ENCODE measurements around the gene OR5K3.

OR5K3 gene

GRCh38 chr3:98432575-98432974 is 42.1 kb downstream of the OR5K3 start (continued):
- TF ChIP-seq ZBTB20 (tag by site-specific recombination; IDR thresholded peaks at IDR 0.05): no peak

- TF ChIP-seq ZNF10 (tag by site-specific recombination; IDR thresholded peaks at IDR 0.05) (no peak), ZNF26 (tag by site-specific recombination; IDR thresholded peaks at IDR 0.05) (no peak), ZNF549 (tag by site-specific recombination; IDR thresholded peaks at IDR 0.05) (no peak), ZNF280D (tag by site-specific recombination; IDR thresholded peaks at IDR 0.05) (no peak), ZNF341 (tag by site-specific recombination; IDR thresholded peaks at IDR 0.05; ENCODE audit: low read depth) (no peak), ZNF624 (tag by site-specific recombination; IDR thresholded peaks at IDR 0.05) (no peak), ZNF560 (tag by site-specific recombination; IDR thresholded peaks at IDR 0.05; ENCODE audit: borderline replicate concordance) (no peak)
- Histone ChIP-seq H3K27ac (ENCODE audit: extremely low read depth, low read depth, low read length) (no peak overlapping the region), H3K4me3 (ENCODE audit: low read depth, low read length) (no peak overlapping the region), H3K36me3 (ENCODE audit: control insufficient read depth in 2 of 2, insufficient read depth in 1 of 2, low read length in 2 of 2) (no peaks in the 10 kb centered on the region), H3K9me3 (ENCODE audit: control insufficient read depth, insufficient read depth, low read depth, low read length) (no peaks in the 10 kb centered on the region), H3K4me1 (ENCODE audit: control insufficient read depth, insufficient read depth, low read length) (no peaks in the 10 kb centered on the region)
- ChIA-PET POLR2A (no interaction called here), CTCF (no interaction called here)
These were observed 43.3 kb downstream of the OR5K3 start for GRCh38 chr3:98433764-98434163.

GRCh38 chr3:98434412-98434811 is 43.9 kb downstream of the OR5K3 start:
- POLR2A ChIA-PET: no interaction called here
- no peaks in the 10 kb centered on the region for H3K4me1 ChIP-seq (ENCODE audit: control insufficient read depth, insufficient read depth, low read length)
- H3K9me3 ChIP-seq (ENCODE audit: control insufficient read depth, insufficient read depth, low read depth, low read length): no peaks in the 10 kb centered on the region
- H3K27ac ChIP-seq (ENCODE audit: extremely low read depth, low read depth, low read length): no peak overlapping the region
- H3K4me3 ChIP-seq (ENCODE audit: low read depth, low read length): no peak overlapping the region
- CTCF ChIA-PET: no interaction called here
- H3K36me3 ChIP-seq (ENCODE audit: control insufficient read depth in 2 of 2, insufficient read depth in 1 of 2, low read length in 2 of 2): no peaks in the 10 kb centered on the region
- TF ChIP-seq ZNF629 (tag by site-specific recombination; IDR thresholded peaks at IDR 0.05): no peak
- no peak for TF ChIP-seq ZBTB7A (tag by site-specific recombination; IDR thresholded peaks at IDR 0.05; ENCODE audit: low read depth)
- TF ChIP-seq REST (tag by site-specific recombination; IDR thresholded peaks at IDR 0.05): peak; percentile 27; the same call in 1 of the 2 replicates
- TF ChIP-seq OVOL3 (tag by site-specific recombination; IDR thresholded peaks at IDR 0.05): no peak
- TF ChIP-seq ZFP3 (tag by site-specific recombination; IDR thresholded peaks at IDR 0.05; ENCODE audit: low read depth): no peak

GRCh38 chr3:98440283-98440682 is 49.8 kb downstream of the OR5K3 start:
- CTCF ChIA-PET: no interaction called here
- TF ChIP-seq ZNF324 (tag by site-specific recombination; IDR thresholded peaks at IDR 0.05) (no peak), ZNF132 (tag by site-specific recombination; IDR thresholded peaks at IDR 0.05; ENCODE audit: borderline replicate concordance) (no peak), ZNF398 (tag by site-specific recombination; IDR thresholded peaks at IDR 0.05) (no peak), ZSCAN23 (tag by site-specific recombination; IDR thresholded peaks at IDR 0.05) (no peak), ZNF692 (tag by site-specific recombination; IDR thresholded peaks at IDR 0.05) (no peak), ZNF48 (tag by site-specific recombination; IDR thresholded peaks at IDR 0.05) (no peak), ZNF146 (tag by site-specific recombination; IDR thresholded peaks at IDR 0.05) (no peak)

More at GRCh38 chr3:98440283-98440682, 49.8 kb downstream of the OR5K3 start:
- Histone ChIP-seq H3K4me1 (ENCODE audit: control insufficient read depth, insufficient read depth, low read length) (no peaks in the 10 kb centered on the region), H3K36me3 (ENCODE audit: control insufficient read depth in 2 of 2, insufficient read depth in 1 of 2, low read length in 2 of 2) (no peaks in the 10 kb centered on the region), H3K4me3 (ENCODE audit: low read depth, low read length) (no peak overlapping the region), H3K27ac (ENCODE audit: extremely low read depth, low read depth, low read length) (no peak overlapping the region), H3K9me3 (ENCODE audit: control insufficient read depth, insufficient read depth, low read depth, low read length) (no peaks in the 10 kb centered on the region)
- POLR2A ChIA-PET: no interaction called here

All from HEK293 (cell line).